Natural killer cell (primary cell): ENCODE data around the gene CCDC174. TPM values are rescaled to one million over a fixed set of nuclear protein-coding genes. Genes with fewer than 3 reads are reported as not detected.
"Not testable (repeated sequence)": the region's sequence is repeated elsewhere in the genome, so short reads cannot be mapped to it uniquely, and the experiment has no call there.

Experiments
- ATAC-seq, 3 donors: fragments of 150-1000 bp in 2 of 3; fragments of 200-7000 bp in 1 of 3; cut with Tn5 transposase; 1 replicate in 1 of 3; 2 replicates in 2 of 3; pipeline ENCODE4 v1.10.0; 2021; ENCODE audit warnings: mild to moderate bottlenecking in 2 of 3, moderate library complexity in 2 of 3
- DNase-seq, 2 donors: peaks; one replicate each; pipeline versions ENCODE4 v3.0.0 to v3.0.0-alpha.2; 2013 to 2021; ENCODE audit warnings: mixed read lengths in 1 of 2
- H3K27ac ChIP-seq: one replicate; pipeline ENCODE4 v1.5.1; 2013; ENCODE audit warnings: mild to moderate bottlenecking, low read length
- H3K27me3 ChIP-seq: one replicate; pipeline ENCODE4 v1.6.1; 2013; ENCODE audit warnings: low read length; ENCODE audit not compliant: control insufficient read depth, insufficient read depth
- H3K36me3 ChIP-seq: one replicate; pipeline ENCODE4 v1.6.1; 2013; ENCODE audit warnings: low read length; ENCODE audit not compliant: control insufficient read depth, insufficient read depth
- H3K4me1 ChIP-seq: one replicate; pipeline ENCODE4 v1.6.1; 2013; ENCODE audit warnings: low read length; ENCODE audit not compliant: control insufficient read depth, insufficient read depth
- H3K4me3 ChIP-seq: one replicate; pipeline ENCODE4 v1.5.1; 2013; ENCODE audit warnings: low read length
- H3K9me3 ChIP-seq: one replicate; pipeline ENCODE4 v1.6.1; 2013; ENCODE audit warnings: low read length; ENCODE audit not compliant: control insufficient read depth, insufficient read depth
- H3K27ac Mint-ChIP-seq, 2 donors: one replicate each; pipeline ENCODE4 v1.8.0; 2022; ENCODE audit warnings: mild to moderate bottlenecking in 2 of 2, mixed read lengths in 2 of 2, moderate library complexity in 1 of 2
- H3K27me3 Mint-ChIP-seq, 2 donors: one replicate each; pipeline ENCODE4 v1.8.0; 2022; ENCODE audit warnings: low read depth in 2 of 2, mixed read lengths in 2 of 2
- H3K36me3 Mint-ChIP-seq: one replicate; pipeline ENCODE4 v1.8.0; 2022; ENCODE audit warnings: mixed read lengths
- H3K4me1 Mint-ChIP-seq, 2 donors: one replicate each; pipeline ENCODE4 v1.8.0; 2022; ENCODE audit warnings: mixed read lengths in 2 of 2
- H3K4me3 Mint-ChIP-seq: one replicate; pipeline ENCODE4 v1.8.0; 2022; ENCODE audit warnings: mild to moderate bottlenecking, moderate library complexity, mixed read lengths
- H3K9me3 Mint-ChIP-seq, 2 donors: one replicate each; pipeline ENCODE4 v1.8.0; 2022; ENCODE audit warnings: mixed read lengths in 2 of 2
- CTCF ChIP-seq: fragments of 200-600 bp; IDR thresholded peaks from one replicate; pipeline ENCODE4 v1.8.0; 2022; ENCODE audit warnings: antibody characterized with exemption
- WGBS: methylation state at CpG from one replicate; pipeline ENCODE4 v1.1.7; 2013; ENCODE audit warnings: missing lambda C conversion rate; ENCODE audit not compliant: insufficient coverage; 5-methylcytosine and 5-hydroxymethylcytosine counted together
- intact Hi-C: fragments of 100-400 bp; cut with micrococcal nuclease; formaldehyde crosslinking; loops from one replicate; pipeline ENCODE4 v1.14.2; 2022
- total RNA-seq, 4 donors: library from RNA; stranded (reverse); fragments of 120-200 nt in 1 of 4; gene quantifications; one replicate each; pipeline versions ENCODE4 v1.2.3 to v1.2.4, GENCODE V29; 2013 to 2022

Gene CCDC174
- total RNA-seq, 3 donors from 2014 or later (not counting 1 experiment from before 2014, with no cell fraction given) = 29.7 to 41.2 (median 31.9) TPM

DNA sequence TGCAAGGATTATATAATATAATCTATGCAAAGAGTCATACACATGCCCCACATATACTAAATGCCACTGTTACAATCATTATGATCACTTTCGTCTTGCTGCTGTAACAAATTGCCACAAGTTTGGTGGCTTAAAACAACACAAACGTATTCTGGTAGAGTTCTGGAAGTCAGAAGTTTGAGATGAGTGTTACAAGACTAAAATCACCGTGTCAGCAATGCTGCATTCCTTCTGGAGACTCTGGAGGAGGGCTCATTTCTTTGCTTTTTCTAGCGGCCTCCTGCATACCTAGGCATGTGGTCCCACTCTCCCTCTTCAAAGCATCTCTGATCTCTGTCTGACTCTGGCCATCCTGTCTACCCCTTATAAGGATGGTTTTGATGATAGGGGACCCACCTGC is 1.4 kb upstream of the CCDC174 start:
- Mint-ChIP-seq H3K9me3 (no peaks in the 10 kb centered on the region), H3K27me3 (no peaks in the 10 kb centered on the region), H3K27ac (peak overlapping the region; percentile 96 to 100), H3K36me3 (peaks cover 2% of the 10 kb centered on the region), H3K4me1 (peaks cover 43 to 49% of the 10 kb centered on the region in 2 donors), H3K4me3 (peak overlapping the region; percentile 98)
- H3K27me3 ChIP-seq = no peaks in the 10 kb centered on the region
- peaks cover 19% of the 10 kb centered on the region for H3K4me1 ChIP-seq
- no peak for DNase-seq
- ATAC-seq = no peak
- no peak overlapping the region for H3K27ac ChIP-seq
- H3K36me3 ChIP-seq = peaks cover 5% of the 10 kb centered on the region
- intact Hi-C loops = loop anchor here (10.0 kb wide), 1 partner anchor 1805 kb away; the partner anchor contains the start of gene RPL32
- H3K4me3 ChIP-seq = no peak overlapping the region
- H3K9me3 ChIP-seq = no peaks in the 10 kb centered on the region
- TF ChIP-seq CTCF = no peak
- 98% methylated on average over 4 of the region's 4 CpGs for WGBS

DNA sequence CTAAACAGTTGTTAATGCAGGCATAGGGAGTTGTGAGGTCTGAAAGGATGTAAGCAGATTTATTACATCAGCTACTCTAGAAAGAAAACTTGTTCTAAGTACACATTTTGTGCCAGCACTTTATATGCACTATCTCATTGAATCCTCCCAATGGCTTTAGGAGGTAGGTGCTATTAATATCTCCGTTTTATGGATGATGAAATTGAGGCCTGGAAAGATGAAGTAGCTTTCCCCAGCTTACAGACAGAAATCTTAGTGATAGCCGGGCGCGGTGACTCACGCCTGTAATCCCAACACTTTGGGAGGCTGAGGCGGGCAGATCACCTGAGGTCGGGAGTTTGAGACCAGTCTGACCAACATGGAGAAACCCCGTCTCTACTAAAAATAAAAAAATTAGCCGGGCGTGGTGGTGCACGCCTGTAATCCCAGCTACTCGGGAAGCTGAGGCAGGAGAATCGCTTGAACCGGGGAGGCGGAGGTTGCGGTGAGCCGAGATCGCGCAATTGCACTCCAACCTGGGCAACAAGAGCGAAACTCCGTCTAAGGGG is 872 bp downstream of the CCDC174 start:
- Histone ChIP-seq H3K4me1 (peaks cover 19% of the 10 kb centered on the region), H3K27ac (peak overlapping the region; percentile 96), H3K36me3 (peaks cover 27% of the 10 kb centered on the region), H3K4me3 (peak overlapping the region; percentile 84)
- Mint-ChIP-seq H3K4me1 (peaks cover 41 to 44% of the 10 kb centered on the region in 2 donors), H3K27ac (peak overlapping the region; percentile 96 to 100), H3K36me3 (peaks cover 14% of the 10 kb centered on the region), H3K4me3 (peak overlapping the region; percentile 98)
- H3K9me3 ChIP-seq, H3K27me3 ChIP-seq, ATAC-seq, DNase-seq, H3K9me3 Mint-ChIP-seq, H3K27me3 Mint-ChIP-seq: not testable (repeated sequence)
- WGBS = 91% methylated on average over 19 of the region's 21 CpGs
- intact Hi-C loops = loop anchor here (10.0 kb wide), 1 partner anchor 1808 kb away; the partner anchor contains the start of gene RPL32

- Mint-ChIP-seq H3K9me3 (no peaks in the 10 kb centered on the region), H3K27ac (peak overlapping the region in 1 of 2 donors; percentile 1), H3K27me3 (no peaks in the 10 kb centered on the region), H3K36me3 (peaks cover 33% of the 10 kb centered on the region), H3K4me1 (peaks cover 30 to 34% of the 10 kb centered on the region in 2 donors), H3K4me3 (no peak overlapping the region)
- Histone ChIP-seq H3K27ac (no peak overlapping the region), H3K27me3 (no peaks in the 10 kb centered on the region), H3K36me3 (peaks cover 77% of the 10 kb centered on the region), H3K4me3 (no peak overlapping the region), H3K4me1 (peaks cover 3% of the 10 kb centered on the region), H3K9me3 (no peaks in the 10 kb centered on the region)
- WGBS = 76% methylated on average over 2 of the region's 2 CpGs
- no peak for TF ChIP-seq CTCF
- DNase-seq (no peak), ATAC-seq (no peak)
- intact Hi-C loops = loop anchor here (10.0 kb wide), 1 partner anchor 1813 kb away; the partner anchor contains the start of gene RPL32
Observed at GRCh38 chr3:14657579-14657978, 6.0 kb downstream of the CCDC174 start.

GRCh38 chr3:14658978-14659377 is 7.4 kb downstream of the CCDC174 start:
- Histone ChIP-seq H3K27me3 (no peaks in the 10 kb centered on the region), H3K36me3 (peaks cover 91% of the 10 kb centered on the region), H3K4me1 (no peaks in the 10 kb centered on the region), H3K9me3 (no peaks in the 10 kb centered on the region), H3K27ac (no peak overlapping the region), H3K4me3 (no peak overlapping the region)
- Mint-ChIP-seq H3K36me3 (peaks cover 42% of the 10 kb centered on the region), H3K27ac (no peak overlapping the region), H3K9me3 (no peaks in the 10 kb centered on the region), H3K4me3 (no peak overlapping the region), H3K4me1 (peaks cover 18 to 20% of the 10 kb centered on the region in 2 donors), H3K27me3 (no peaks in the 10 kb centered on the region)
- intact Hi-C loops = loop anchor here (10.0 kb wide), 1 partner anchor 1814 kb away; the partner anchor contains the start of gene RPL32
- no peak for DNase-seq
- no peak for ATAC-seq
- 100% methylated on average over 1 of the region's 2 CpGs for WGBS
- no peak for TF ChIP-seq CTCF
